Neutrophil (primary cell): ENCODE results near the gene FKBP10.

Experiments used
- H3K27ac ChIP-seq: fragments of 200-600 bp; sonication (generic); 2 replicates; pipeline ENCODE4 v1.5.1; 2016; ENCODE audit warnings: mild to moderate bottlenecking, moderate library complexity
- H3K27me3 ChIP-seq: fragments of 200-600 bp; sonication (generic); 2 replicates; pipeline ENCODE4 v1.6.0; 2016; ENCODE audit warnings: mild to moderate bottlenecking
- H3K36me3 ChIP-seq: fragments of 200-600 bp; sonication (generic); 2 replicates; pipeline ENCODE4 v1.5.1; 2017
- H3K4me1 ChIP-seq, 2 experiments: fragments of 200-600 bp in 1 of 2; sonication (generic) in 1 of 2; 1 replicate in 1 of 2; 2 replicates in 1 of 2; pipeline versions ENCODE4 v1.5.1 to v1.6.1; 2013 to 2016; ENCODE audit warnings: low read depth in 1 of 2, low read length in 1 of 2, mild to moderate bottlenecking in 1 of 2, moderate library complexity in 1 of 2; ENCODE audit not compliant: control insufficient read depth in 1 of 2, insufficient read depth in 1 of 2
- H3K4me3 ChIP-seq, 2 experiments: fragments of 200-600 bp in 1 of 2; sonication (generic) in 1 of 2; 1 replicate in 1 of 2; 2 replicates in 1 of 2; pipeline ENCODE4 v1.5.1; 2013 to 2016; ENCODE audit warnings: low read depth in 1 of 2, low read length in 1 of 2, mild to moderate bottlenecking in 1 of 2, moderate library complexity in 1 of 2
- H3K9me3 ChIP-seq: fragments of 200-600 bp; sonication (generic); 2 replicates; pipeline ENCODE4 v1.5.1; 2016
- TF ChIP-seq, protein P1 (sequence below): fragments of 200-600 bp; sonication (generic); IDR thresholded peaks from 2 replicates; pipeline ENCODE4 v1.5.1; 2016; ENCODE audit warnings: antibody characterized with exemption

FKBP10 gene

DNA sequence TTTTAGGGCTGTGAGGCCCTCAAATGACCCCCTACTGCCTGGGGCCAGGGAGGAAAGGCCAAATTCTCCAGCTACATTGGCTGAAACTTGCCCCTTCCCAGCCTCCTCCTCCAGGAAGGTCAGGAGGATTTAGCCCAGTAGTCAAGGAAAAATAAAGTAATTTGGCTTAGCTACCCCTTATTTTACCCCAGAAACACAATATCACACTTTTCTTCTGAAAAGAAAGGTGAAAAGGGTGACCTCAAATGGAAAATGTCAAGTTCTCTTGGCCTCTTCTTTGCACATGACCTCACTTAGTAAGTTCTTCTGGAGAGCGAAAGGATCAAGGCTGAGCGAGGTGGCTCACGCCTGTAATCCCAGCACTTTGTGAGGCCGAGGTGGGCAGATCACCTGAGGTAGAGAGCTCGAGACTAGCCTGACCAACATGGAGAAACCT is 18.2 kb upstream of the FKBP10 start:
- peaks cover 11% of the 10 kb centered on the region for H3K27me3 ChIP-seq
- TF ChIP-seq, protein P1, sequence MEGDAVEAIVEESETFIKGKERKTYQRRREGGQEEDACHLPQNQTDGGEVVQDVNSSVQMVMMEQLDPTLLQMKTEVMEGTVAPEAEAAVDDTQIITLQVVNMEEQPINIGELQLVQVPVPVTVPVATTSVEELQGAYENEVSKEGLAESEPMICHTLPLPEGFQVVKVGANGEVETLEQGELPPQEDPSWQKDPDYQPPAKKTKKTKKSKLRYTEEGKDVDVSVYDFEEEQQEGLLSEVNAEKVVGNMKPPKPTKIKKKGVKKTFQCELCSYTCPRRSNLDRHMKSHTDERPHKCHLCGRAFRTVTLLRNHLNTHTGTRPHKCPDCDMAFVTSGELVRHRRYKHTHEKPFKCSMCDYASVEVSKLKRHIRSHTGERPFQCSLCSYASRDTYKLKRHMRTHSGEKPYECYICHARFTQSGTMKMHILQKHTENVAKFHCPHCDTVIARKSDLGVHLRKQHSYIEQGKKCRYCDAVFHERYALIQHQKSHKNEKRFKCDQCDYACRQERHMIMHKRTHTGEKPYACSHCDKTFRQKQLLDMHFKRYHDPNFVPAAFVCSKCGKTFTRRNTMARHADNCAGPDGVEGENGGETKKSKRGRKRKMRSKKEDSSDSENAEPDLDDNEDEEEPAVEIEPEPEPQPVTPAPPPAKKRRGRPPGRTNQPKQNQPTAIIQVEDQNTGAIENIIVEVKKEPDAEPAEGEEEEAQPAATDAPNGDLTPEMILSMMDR, result no peak
- no peaks in the 10 kb centered on the region for H3K4me1 ChIP-seq
- no peak overlapping the region for H3K27ac ChIP-seq
- no peaks in the 10 kb centered on the region for H3K36me3 ChIP-seq
- H3K9me3 ChIP-seq, result no peaks in the 10 kb centered on the region
- H3K4me3 ChIP-seq, result no peak overlapping the region

DNA sequence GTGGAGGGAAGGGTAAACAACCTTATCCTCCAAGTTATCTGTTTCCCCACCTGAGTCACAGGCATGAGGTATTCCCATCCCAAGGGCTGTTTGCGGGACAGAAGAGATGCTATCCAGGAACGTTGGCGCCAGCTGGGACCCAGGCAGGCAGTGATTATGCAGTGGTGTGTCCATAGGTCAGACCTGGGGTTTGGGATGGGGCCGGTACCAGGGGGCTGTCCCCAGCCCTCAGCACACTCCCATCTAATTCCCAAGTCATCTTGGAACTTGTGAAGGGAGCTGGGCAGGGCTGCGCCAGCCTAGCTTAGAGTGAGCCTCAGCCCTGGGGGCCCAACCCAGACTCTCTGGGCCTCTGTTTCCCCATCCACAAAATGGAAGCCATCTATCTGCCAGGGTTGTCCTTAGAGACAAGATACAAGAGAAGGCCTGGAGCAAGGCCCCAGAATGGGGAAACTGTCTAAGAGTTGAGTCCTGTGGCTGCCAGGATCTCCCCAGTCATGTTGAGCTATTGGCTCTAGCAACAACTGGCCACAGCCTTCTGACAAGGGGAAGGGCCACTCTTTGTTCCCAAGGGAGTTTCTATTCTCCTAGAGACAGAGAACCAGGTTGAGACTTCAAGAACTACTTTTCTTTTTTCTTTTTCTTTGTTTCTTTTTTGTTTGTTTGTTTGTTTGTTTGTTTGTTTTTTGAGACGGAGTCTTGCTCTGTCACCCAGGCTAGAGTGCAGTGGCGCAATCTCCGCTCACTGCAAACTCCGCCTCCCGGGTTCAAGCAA is 16.5 kb upstream of the FKBP10 start:
- peaks cover 11% of the 10 kb centered on the region for H3K27me3 ChIP-seq
- H3K4me3 ChIP-seq, result no peak overlapping the region
- TF ChIP-seq, protein P1, result no peak
- no peaks in the 10 kb centered on the region for H3K9me3 ChIP-seq
- H3K4me1 ChIP-seq, result no peaks in the 10 kb centered on the region
- H3K36me3 ChIP-seq, result no peaks in the 10 kb centered on the region
- H3K27ac ChIP-seq, result no peak overlapping the region

DNA sequence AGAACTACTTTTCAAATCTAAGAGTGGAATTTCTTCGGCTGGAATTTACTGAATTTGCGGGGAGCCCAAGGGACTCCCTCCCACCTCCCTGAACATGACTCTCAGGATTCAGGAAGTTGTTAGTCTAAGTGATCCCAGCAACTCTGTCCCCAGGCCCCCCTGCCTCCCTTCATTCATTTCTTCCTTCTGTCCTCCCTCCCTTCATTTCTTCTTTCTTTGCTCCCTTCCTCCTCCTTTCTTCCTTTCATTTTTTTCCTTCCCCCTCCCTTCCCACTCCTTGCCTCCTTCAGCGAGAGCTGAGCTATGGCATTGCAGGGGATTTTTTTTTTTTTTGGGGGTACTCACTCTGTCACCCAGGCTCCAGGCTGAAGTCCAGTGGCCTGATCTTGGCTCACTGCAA is 15.4 kb upstream of the FKBP10 start:
- H3K4me1 ChIP-seq, result no peaks in the 10 kb centered on the region
- TF ChIP-seq, protein P1, result no peak
- H3K27ac ChIP-seq, result no peak overlapping the region
- H3K4me3 ChIP-seq, result no peak overlapping the region
- H3K27me3 ChIP-seq, result peaks cover 11% of the 10 kb centered on the region
- H3K9me3 ChIP-seq, result no peaks in the 10 kb centered on the region
- no peaks in the 10 kb centered on the region for H3K36me3 ChIP-seq

DNA sequence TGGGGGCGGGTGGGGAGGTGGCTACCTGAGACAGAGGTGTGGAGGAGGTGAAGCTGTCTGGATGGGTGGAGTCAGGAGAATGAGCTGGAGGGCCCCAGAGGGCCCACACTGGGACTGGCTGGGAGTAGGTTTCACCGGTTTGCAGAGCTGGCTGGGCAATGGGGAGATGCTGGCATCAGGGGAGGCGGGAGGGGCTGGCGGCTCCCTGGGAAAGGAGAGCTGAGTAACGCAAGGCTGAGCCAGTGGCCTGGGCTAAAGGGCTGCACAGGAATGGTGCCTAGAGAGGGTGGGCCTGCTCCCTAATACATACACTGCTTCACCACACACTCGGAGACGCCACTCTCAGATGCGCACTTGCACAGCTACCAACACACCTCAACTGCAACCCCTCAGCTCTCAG is 13.4 kb upstream of the FKBP10 start:
- H3K9me3 ChIP-seq, result no peaks in the 10 kb centered on the region
- H3K27me3 ChIP-seq, result no peaks in the 10 kb centered on the region
- TF ChIP-seq, protein P1, result no peak
- H3K4me1 ChIP-seq, result no peaks in the 10 kb centered on the region
- H3K4me3 ChIP-seq, result no peak overlapping the region
- H3K27ac ChIP-seq, result no peak overlapping the region
- no peaks in the 10 kb centered on the region for H3K36me3 ChIP-seq

DNA sequence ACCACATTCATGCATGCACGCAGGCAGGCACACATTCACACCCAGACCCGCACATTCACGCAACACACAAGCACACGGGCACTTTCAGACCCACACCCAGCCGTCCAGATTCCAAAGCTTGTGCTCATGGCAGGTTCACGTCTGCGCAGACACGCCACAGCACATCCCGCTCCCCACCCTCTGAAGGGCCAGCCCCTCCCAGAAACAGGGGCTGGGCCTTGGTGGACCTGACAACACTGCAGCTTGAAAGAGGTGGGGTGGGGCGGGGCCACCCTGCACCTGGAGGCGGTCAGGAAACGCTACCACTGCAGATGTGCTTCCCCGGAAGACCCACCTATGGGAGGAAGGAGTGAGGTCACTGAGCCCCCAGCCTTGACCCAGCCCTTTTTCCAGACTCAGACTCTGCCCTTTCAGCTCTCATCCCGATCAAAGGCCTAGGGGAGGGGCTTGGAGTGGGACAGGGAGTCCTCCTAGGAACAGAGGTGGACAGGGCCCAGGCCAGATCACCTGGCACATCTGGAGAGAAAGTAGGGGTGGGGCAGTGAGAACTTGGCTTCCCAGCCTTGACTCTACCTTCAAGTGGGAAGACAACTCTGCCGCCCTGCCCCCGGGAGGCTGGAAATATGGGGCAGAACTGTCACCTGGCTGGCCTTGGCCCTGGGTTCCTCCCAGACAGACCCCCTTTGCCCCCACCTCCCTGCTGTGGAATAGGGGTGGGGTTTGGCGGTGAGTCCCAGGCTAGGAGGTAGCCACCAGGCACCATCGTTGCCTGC is 12.0 kb upstream of the FKBP10 start:
- TF ChIP-seq, protein P1, result no peak
- no peak overlapping the region for H3K4me3 ChIP-seq
- H3K9me3 ChIP-seq, result no peaks in the 10 kb centered on the region
- H3K4me1 ChIP-seq, result no peaks in the 10 kb centered on the region
- no peak overlapping the region for H3K27ac ChIP-seq
- no peaks in the 10 kb centered on the region for H3K36me3 ChIP-seq
- no peaks in the 10 kb centered on the region for H3K27me3 ChIP-seq
